ENCODE results near the gene PLEKHA6.
"Not testable (repeated sequence)": the region's sequence is repeated elsewhere in the genome, so short reads cannot be mapped to it uniquely, and the experiment has no call there.

The PLEKHA6 gene

GRCh38 chr1:204258213-204259115, 101.3 kb downstream of the PLEKHA6 start:
- DNase-seq: peak; percentile 36 to 47

GRCh38 chr1:204257446-204257845, 102.3 kb downstream of the PLEKHA6 start:
- no peak for DNase-seq

- DNase-seq: no peak
Observed at GRCh38 chr1:204256531-204256930, 103.2 kb downstream of the PLEKHA6 start.

GRCh38 chr1:204255966-204256365, 103.8 kb downstream of the PLEKHA6 start:
- DNase-seq: no peak

GRCh38 chr1:204255225-204255624, 104.5 kb downstream of the PLEKHA6 start:
- no peak for DNase-seq

GRCh38 chr1:204254031-204254661, 105.6 kb downstream of the PLEKHA6 start:
- no peak for DNase-seq

- no peak for DNase-seq
Observed at GRCh38 chr1:204251926-204252689, 107.6 kb downstream of the PLEKHA6 start.

GRCh38 chr1:204251286-204251685, 108.4 kb downstream of the PLEKHA6 start:
- no peak for DNase-seq

- DNase-seq: no peak
Observed at GRCh38 chr1:204250428-204251030, 109.2 kb downstream of the PLEKHA6 start.

GRCh38 chr1:204249736-204250427, 109.8 kb downstream of the PLEKHA6 start:
- no peak for DNase-seq

- DNase-seq: no peak
Observed at GRCh38 chr1:204248954-204249353, 110.8 kb downstream of the PLEKHA6 start.

GRCh38 chr1:204246876-204247275, 112.9 kb downstream of the PLEKHA6 start:
- DNase-seq: no peak

GRCh38 chr1:204242920-204243319, 116.8 kb downstream of the PLEKHA6 start:
- no peak for DNase-seq

GRCh38 chr1:204241914-204242313, 117.8 kb downstream of the PLEKHA6 start:
- no peak for DNase-seq

- DNase-seq: no peak
Observed at GRCh38 chr1:204241050-204241449, 118.7 kb downstream of the PLEKHA6 start.

- DNase-seq: no peak
Observed at GRCh38 chr1:204240233-204240632, 119.5 kb downstream of the PLEKHA6 start.

GRCh38 chr1:204239401-204239800, 120.3 kb downstream of the PLEKHA6 start:
- not testable (repeated sequence) for DNase-seq

- DNase-seq: not testable (repeated sequence)
Observed at GRCh38 chr1:204238520-204238919, 121.2 kb downstream of the PLEKHA6 start.

- DNase-seq: not testable (repeated sequence)
Observed at GRCh38 chr1:204237515-204237914, 122.2 kb downstream of the PLEKHA6 start.

GRCh38 chr1:204232526-204232925, 127.2 kb downstream of the PLEKHA6 start:
- no peak for DNase-seq

- DNase-seq: no peak
Observed at GRCh38 chr1:204230211-204230610, 129.5 kb downstream of the PLEKHA6 start.

GRCh38 chr1:204228896-204229295, 130.8 kb downstream of the PLEKHA6 start:
- DNase-seq: no peak

Data from NCI-H1930 (cell line).